ENCODE results near the gene MACROD2.

MACROD2 gene

DNA sequence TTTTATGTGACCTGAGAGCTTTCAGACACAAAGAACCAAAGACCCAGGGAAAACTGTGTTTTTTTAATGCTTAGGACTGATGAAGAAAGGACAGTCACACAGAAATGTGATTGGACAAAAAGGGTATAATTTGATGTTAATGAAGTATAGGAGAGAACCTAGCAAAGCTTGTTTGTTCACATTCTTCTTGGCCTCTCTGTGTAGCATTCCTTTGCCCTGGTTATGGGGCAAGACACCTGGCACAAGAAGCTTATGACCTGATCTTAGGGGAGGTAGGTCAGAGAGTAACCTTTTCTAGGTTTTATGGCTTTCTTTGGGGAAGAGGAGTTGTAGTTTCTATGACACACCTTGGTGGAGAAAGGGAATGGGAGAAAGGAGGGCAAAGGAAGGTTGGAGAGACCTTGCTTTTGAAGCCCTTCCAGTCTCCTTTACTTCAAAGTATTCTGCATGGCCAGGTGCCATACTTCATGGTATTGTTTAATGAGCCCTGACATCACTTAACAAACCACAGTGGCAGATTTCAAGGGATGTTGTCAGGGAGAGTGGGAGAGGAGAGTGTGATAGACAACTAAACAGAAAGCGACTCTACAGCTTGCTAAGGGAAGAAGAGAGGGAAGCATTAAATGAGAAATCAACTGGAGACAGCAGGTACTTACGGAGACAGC lies 1043.9 kb downstream of the MACROD2 start:
- no peak for DNase-seq (ENCODE audit: low read depth)
- TF ChIP-seq, protein P1, sequence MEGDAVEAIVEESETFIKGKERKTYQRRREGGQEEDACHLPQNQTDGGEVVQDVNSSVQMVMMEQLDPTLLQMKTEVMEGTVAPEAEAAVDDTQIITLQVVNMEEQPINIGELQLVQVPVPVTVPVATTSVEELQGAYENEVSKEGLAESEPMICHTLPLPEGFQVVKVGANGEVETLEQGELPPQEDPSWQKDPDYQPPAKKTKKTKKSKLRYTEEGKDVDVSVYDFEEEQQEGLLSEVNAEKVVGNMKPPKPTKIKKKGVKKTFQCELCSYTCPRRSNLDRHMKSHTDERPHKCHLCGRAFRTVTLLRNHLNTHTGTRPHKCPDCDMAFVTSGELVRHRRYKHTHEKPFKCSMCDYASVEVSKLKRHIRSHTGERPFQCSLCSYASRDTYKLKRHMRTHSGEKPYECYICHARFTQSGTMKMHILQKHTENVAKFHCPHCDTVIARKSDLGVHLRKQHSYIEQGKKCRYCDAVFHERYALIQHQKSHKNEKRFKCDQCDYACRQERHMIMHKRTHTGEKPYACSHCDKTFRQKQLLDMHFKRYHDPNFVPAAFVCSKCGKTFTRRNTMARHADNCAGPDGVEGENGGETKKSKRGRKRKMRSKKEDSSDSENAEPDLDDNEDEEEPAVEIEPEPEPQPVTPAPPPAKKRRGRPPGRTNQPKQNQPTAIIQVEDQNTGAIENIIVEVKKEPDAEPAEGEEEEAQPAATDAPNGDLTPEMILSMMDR (conservative IDR thresholded peaks at IDR 0.05; ENCODE audit: low read length): no peak
- H3K4me3 ChIP-seq (ENCODE audit: low read length): no peak overlapping the region

GRCh38 chr20:15042723-15043122 lies 1047.4 kb downstream of the MACROD2 start:
- TF ChIP-seq, protein P1 (conservative IDR thresholded peaks at IDR 0.05; ENCODE audit: low read length): no peak
- no peak overlapping the region for H3K4me3 ChIP-seq (ENCODE audit: low read length)
- no peak for DNase-seq (ENCODE audit: low read depth)

DNA sequence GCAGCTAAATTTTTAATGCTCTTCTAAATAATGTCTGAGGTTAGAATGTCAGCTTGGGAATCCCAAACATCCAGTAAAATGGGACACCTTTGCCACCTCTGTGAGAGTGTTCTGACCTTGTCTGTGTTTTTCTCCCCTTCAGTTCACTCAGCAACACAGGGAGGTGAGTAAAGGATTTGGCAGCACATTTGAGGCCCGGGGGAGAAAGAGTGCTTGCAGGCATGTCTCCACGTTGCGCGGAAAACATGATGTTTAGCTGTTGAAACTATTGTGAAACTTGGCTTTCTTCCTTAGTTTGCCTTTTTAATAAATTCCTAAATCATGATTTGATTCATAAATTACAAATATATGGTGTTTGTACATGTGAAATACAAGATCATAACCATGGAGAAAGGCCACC lies 1049.9 kb downstream of the MACROD2 start:
- no peak overlapping the region for H3K4me3 ChIP-seq (ENCODE audit: low read length)
- TF ChIP-seq, protein P1 (conservative IDR thresholded peaks at IDR 0.05; ENCODE audit: low read length): no peak
- peak; percentile 60 for DNase-seq (ENCODE audit: low read depth)

DNA sequence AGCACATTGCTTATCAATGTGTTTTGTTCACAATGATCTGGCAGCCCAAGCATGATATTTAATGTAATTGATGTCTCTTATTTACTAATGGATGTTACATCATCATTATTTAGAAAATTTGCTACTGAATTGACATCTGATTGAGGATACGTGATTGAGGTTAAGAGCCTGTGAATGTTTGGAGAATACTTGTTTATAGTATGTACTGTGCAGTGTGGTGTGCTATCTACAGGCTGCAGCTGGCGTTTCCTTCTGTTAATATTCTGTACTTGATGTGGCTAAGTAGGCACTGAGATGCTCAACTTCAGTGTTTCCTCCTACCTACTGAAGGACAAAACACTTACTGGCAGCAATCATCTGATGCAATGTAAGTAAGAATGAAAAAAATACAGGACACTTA lies 1051.7 kb downstream of the MACROD2 start:
- H3K4me3 ChIP-seq (ENCODE audit: low read length): no peak overlapping the region
- TF ChIP-seq, protein P1 (conservative IDR thresholded peaks at IDR 0.05; ENCODE audit: low read length): no peak
- no peak for DNase-seq (ENCODE audit: low read depth)

GRCh38 chr20:15047601-15048000 lies 1052.3 kb downstream of the MACROD2 start:
- no peak for DNase-seq (ENCODE audit: low read depth)
- TF ChIP-seq, protein P1 (conservative IDR thresholded peaks at IDR 0.05; ENCODE audit: low read length): no peak
- no peak overlapping the region for H3K4me3 ChIP-seq (ENCODE audit: low read length)

DNA sequence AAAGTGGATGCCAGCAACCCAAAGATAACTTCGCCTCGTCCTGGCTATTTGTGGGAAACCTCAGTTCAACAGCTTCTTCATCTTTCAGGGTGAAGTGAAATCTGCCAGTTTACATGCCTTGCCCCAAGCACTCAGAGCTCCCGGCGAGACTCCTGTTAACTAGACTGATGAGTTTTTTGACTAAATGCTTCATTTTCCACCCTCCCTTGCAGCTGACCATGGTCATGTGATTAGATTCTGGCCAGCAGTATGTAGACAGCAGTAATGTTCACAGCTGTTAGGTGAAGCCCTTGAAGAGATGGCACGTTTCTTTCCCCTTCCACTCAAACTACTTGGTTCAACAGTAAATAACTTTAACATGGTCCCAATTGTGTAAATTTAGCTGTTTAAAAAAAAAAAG lies 1060.9 kb downstream of the MACROD2 start:
- no peak overlapping the region for H3K4me3 ChIP-seq (ENCODE audit: low read length)
- no peak for DNase-seq (ENCODE audit: low read depth)
- TF ChIP-seq, protein P1 (conservative IDR thresholded peaks at IDR 0.05; ENCODE audit: low read length): no peak

- TF ChIP-seq, protein P1 (conservative IDR thresholded peaks at IDR 0.05; ENCODE audit: low read length): no peak
- no peak for DNase-seq (ENCODE audit: low read depth)
- H3K4me3 ChIP-seq (ENCODE audit: low read length): no peak overlapping the region
Observed at GRCh38 chr20:15058841-15059240, 1063.5 kb downstream of the MACROD2 start.
